ENCODE results near the gene TEKT1. TPM values are rescaled to one million over a fixed set of nuclear protein-coding genes. Genes with fewer than 3 reads are reported as not detected.
A peak's percentile ranks its signal among the peaks of the same experiment; 100 is the strongest.
"Not testable (repeated sequence)": the region's sequence is repeated elsewhere in the genome, so short reads cannot be mapped to it uniquely, and the experiment has no call there.

TEKT1 gene
- total RNA-seq, 6 experiments from 2014 or later, result not detected

- ATAC-seq (peak; percentile 64 to 85 (median 79)), DNase-seq (no peak)
- Histone ChIP-seq H3K4me3 (no peak overlapping the region), H3K27ac (no peak overlapping the region), H3K36me3 (no peaks in the 10 kb centered on the region), H3K4me1 (no peaks in the 10 kb centered on the region), H3K27me3 (no peaks in the 10 kb centered on the region), H3K9me3 (no peaks in the 10 kb centered on the region)
- peak; percentile 53 to 67 (median 58) for TF ChIP-seq CTCF (IDR thresholded peaks at IDR 0.05)
- TF ChIP-seq POLR2A (IDR thresholded peaks at IDR 0.05), result no peak
- intact Hi-C loops (cut with DNase I), result loop anchor here in 1 of 2 donors (5.0 kb wide), 1 partner anchor 164 kb away; no protein-coding TSS in a partner anchor
- WGBS (ENCODE audit: insufficient coverage, low coverage, low lambda C conversion rate, missing lambda C conversion rate), result 18% methylated on average over 7 of the region's 7 CpGs
Observed at GRCh38 chr17:6843241-6843880, 11.8 kb upstream of the TEKT1 start.

- H3K4me3 ChIP-seq, H3K27me3 ChIP-seq, H3K36me3 ChIP-seq, DNase-seq, H3K27ac ChIP-seq, H3K9me3 ChIP-seq, H3K4me1 ChIP-seq: not testable (repeated sequence)
- intact Hi-C loops (cut with DNase I), result loop anchor here in 1 of 2 donors (5.0 kb wide), 1 partner anchor 166 kb away; no protein-coding TSS in a partner anchor
- WGBS (ENCODE audit: insufficient coverage, low coverage, low lambda C conversion rate, missing lambda C conversion rate), result 30% methylated on average over 9 of the region's 14 CpGs
- peak in 2 of 4 donors; percentile 37 to 38 for ATAC-seq
Observed at GRCh38 chr17:6841769-6842168, 10.2 kb upstream of the TEKT1 start.

- intact Hi-C loops (cut with DNase I), result no loop called here
- H3K9me3 ChIP-seq, result no peaks in the 10 kb centered on the region
- H3K36me3 ChIP-seq, result no peaks in the 10 kb centered on the region
- 63% methylated on average over 7 of the region's 7 CpGs for WGBS (ENCODE audit: insufficient coverage, low coverage, low lambda C conversion rate, missing lambda C conversion rate)
- ATAC-seq, result no peak
- no peak for TF ChIP-seq POLR2A (IDR thresholded peaks at IDR 0.05)
- TF ChIP-seq CTCF (IDR thresholded peaks at IDR 0.05), result no peak
- no peaks in the 10 kb centered on the region for H3K4me1 ChIP-seq
- no peak overlapping the region for H3K4me3 ChIP-seq
- H3K27me3 ChIP-seq, result no peaks in the 10 kb centered on the region
- DNase-seq, result no peak
- H3K27ac ChIP-seq, result no peak overlapping the region
Observed at GRCh38 chr17:6830383-6830986, 1.0 kb downstream of the TEKT1 start.

GRCh38 chr17:6823011-6823442 lies 8.5 kb downstream of the TEKT1 start:
- peaks cover 0 to 6% (median 0%) of the 10 kb centered on the region in 4 donors for H3K4me1 ChIP-seq
- peak; percentile 50 to 89 (median 74) for ATAC-seq
- no peak for DNase-seq
- intact Hi-C loops (cut with DNase I), result no loop called here
- H3K27ac ChIP-seq, result no peak overlapping the region
- no peaks in the 10 kb centered on the region for H3K36me3 ChIP-seq
- H3K9me3 ChIP-seq, result no peaks in the 10 kb centered on the region
- H3K4me3 ChIP-seq, result no peak overlapping the region
- no peak for TF ChIP-seq CTCF (IDR thresholded peaks at IDR 0.05)
- no peak for TF ChIP-seq POLR2A (IDR thresholded peaks at IDR 0.05)
- H3K27me3 ChIP-seq, result no peaks in the 10 kb centered on the region

- Histone ChIP-seq H3K36me3 (no peaks in the 10 kb centered on the region), H3K4me3 (no peak overlapping the region), H3K27ac (no peak overlapping the region), H3K9me3 (no peaks in the 10 kb centered on the region), H3K4me1 (peaks cover 0 to 6% (median 0%) of the 10 kb centered on the region in 4 donors), H3K27me3 (no peaks in the 10 kb centered on the region)
- ATAC-seq (no peak), DNase-seq (no peak)
- intact Hi-C loops (cut with DNase I), result no loop called here
- 78% methylated on average over 2 of the region's 3 CpGs for WGBS (ENCODE audit: insufficient coverage, low coverage, low lambda C conversion rate, missing lambda C conversion rate)
- TF ChIP-seq POLR2A (IDR thresholded peaks at IDR 0.05) (no peak), CTCF (IDR thresholded peaks at IDR 0.05) (no peak)
Observed at GRCh38 chr17:6818938-6819337, 12.6 kb downstream of the TEKT1 start.

- H3K27ac ChIP-seq; H3K4me1 ChIP-seq; H3K27me3 ChIP-seq; ATAC-seq; intact Hi-C loops (cut with DNase I); H3K9me3 ChIP-seq; H3K4me3 ChIP-seq; H3K36me3 ChIP-seq; DNase-seq: not testable (repeated sequence)
- WGBS (ENCODE audit: insufficient coverage, low coverage, low lambda C conversion rate, missing lambda C conversion rate), result 65% methylated on average over 2 of the region's 3 CpGs
Observed at GRCh38 chr17:6816368-6816767, 15.2 kb downstream of the TEKT1 start.
